ENCODE results near the gene DLGAP1. TPM values are rescaled to one million over a fixed set of nuclear protein-coding genes. Genes with fewer than 3 reads are reported as not detected.

The DLGAP1 gene
- total and polyA plus RNA-seq, 10 of the 15 experiments (the other 5 are each of a cell fraction or from before 2014, with no cell fraction given) = 0.23 to 27.6 (median 1.9) TPM

GRCh38 chr18:3863006-3863405 lies 592.1 kb downstream of the DLGAP1 start:
- ChIA-PET POLR2A (no interaction called here), CTCF (interaction anchor here (1.2 to 1.4 kb wide), 3 partner anchors 15 to 136 kb away, joined by 3 to 5 read pairs (median 4); no protein-coding TSS in a partner anchor), RAD21 (ENCODE audit: unreplicated experiment) (no interaction called here), SMC1A (ENCODE audit: uncharacterized antibody, unreplicated experiment) (no interaction called here)
- in situ Hi-C loops (cut with MboI) (no loop called here), intact Hi-C loops (cut with micrococcal nuclease; ENCODE audit: unreplicated experiment) (no loop called here)
- Histone ChIP-seq H3K4me1 (ENCODE audit: control insufficient read depth, insufficient read depth, low read length) (no peaks in the 10 kb centered on the region), H4K20me1 (ENCODE audit: control insufficient read depth, insufficient read depth) (no peaks in the 10 kb centered on the region), H3K4me3 (no peak overlapping the region), H3K27ac (ENCODE audit: control insufficient read depth, insufficient read depth) (no peak overlapping the region), H3K9me3 (replicated peaks; ENCODE audit: control insufficient read depth, insufficient read depth, low read length) (no peaks in the 10 kb centered on the region), H3K79me2 (ENCODE audit: control insufficient read depth, insufficient read depth, low read length) (no peaks in the 10 kb centered on the region), H3K9ac (ENCODE audit: control insufficient read depth, insufficient read depth, low read length) (no peak overlapping the region), H3K4me2 (ENCODE audit: control insufficient read depth, insufficient read depth) (no peak overlapping the region), H2AFZ (ENCODE audit: control insufficient read depth, low read depth, low read length) (no peak overlapping the region), H3K36me3 (ENCODE audit: control insufficient read depth in 2 of 2, insufficient read depth in 2 of 2, low read length in 1 of 2) (no peaks in the 10 kb centered on the region), H3K27me3 (replicated peaks in 1 of 2; ENCODE audit: control insufficient read depth in 2 of 2, insufficient read depth in 2 of 2, low read length in 1 of 2) (no peaks in the 10 kb centered on the region)
- no TSS peak for BruUV-seq (replicated peaks)
- no peak for DNase-seq (ENCODE audit: low read depth, low spot score)
- FAIRE-seq = no peak
- ATAC-seq = no peak
- 6% methylated on average over 4 of the region's 4 CpGs for WGBS (ENCODE audit: insufficient coverage, insufficient replicate concordance, low lambda C conversion rate, missing lambda C conversion rate)
- TF ChIP-seq CUX1 (IDR thresholded peaks at IDR 0.05; ENCODE audit: insufficient replicate concordance, low read depth, low read length) (no peak), IRF3 (IDR thresholded peaks at IDR 0.05) (no peak), ATF7 (IDR thresholded peaks at IDR 0.05; ENCODE audit: low read depth) (no peak), MYC (IDR thresholded peaks at IDR 0.05; ENCODE audit: insufficient read depth, insufficient read length, insufficient replicate concordance, low read length, severe bottlenecking) (no peak), PAX5 (IDR thresholded peaks at IDR 0.05; ENCODE audit: borderline replicate concordance, low read depth, low read length) (no peak), MEF2B (IDR thresholded peaks at IDR 0.05; ENCODE audit: partially characterized antibody, poor library complexity, severe bottlenecking) (no peak), YBX1 (IDR thresholded peaks at IDR 0.05) (no peak), SKIL (IDR thresholded peaks at IDR 0.05; ENCODE audit: low read depth, poor library complexity, severe bottlenecking) (no peak), TBL1XR1 (IDR thresholded peaks at IDR 0.05; ENCODE audit: low read depth, low read length) (no peak), RCOR1 (conservative IDR thresholded peaks at IDR 0.05; ENCODE audit: low read depth, low read length) (no peak), MEF2A (IDR thresholded peaks at IDR 0.05; ENCODE audit: insufficient read depth, low read depth, low read length) (no peak), CHD4 (IDR thresholded peaks at IDR 0.05) (no peak), CBFB (IDR thresholded peaks at IDR 0.05; ENCODE audit: low read depth) (no peak), YY1 (IDR thresholded peaks at IDR 0.05; ENCODE audit: low read depth, low read length) (no peak)
